GM19025 (cell line): ENCODE data around the gene HAUS5.
"Not testable (repeated sequence)": the region's sequence is repeated elsewhere in the genome, so short reads cannot be mapped to it uniquely, and the experiment has no call there.

Source experiments
- ATAC-seq: cut with Tn5 transposase; IDR thresholded peaks from one replicate; pipeline ENCODE4 v1.9.1; 2021; ENCODE audit warnings: mild to moderate bottlenecking, low read depth, moderate library complexity; ENCODE audit not compliant: unreplicated experiment

The HAUS5 gene

DNA sequence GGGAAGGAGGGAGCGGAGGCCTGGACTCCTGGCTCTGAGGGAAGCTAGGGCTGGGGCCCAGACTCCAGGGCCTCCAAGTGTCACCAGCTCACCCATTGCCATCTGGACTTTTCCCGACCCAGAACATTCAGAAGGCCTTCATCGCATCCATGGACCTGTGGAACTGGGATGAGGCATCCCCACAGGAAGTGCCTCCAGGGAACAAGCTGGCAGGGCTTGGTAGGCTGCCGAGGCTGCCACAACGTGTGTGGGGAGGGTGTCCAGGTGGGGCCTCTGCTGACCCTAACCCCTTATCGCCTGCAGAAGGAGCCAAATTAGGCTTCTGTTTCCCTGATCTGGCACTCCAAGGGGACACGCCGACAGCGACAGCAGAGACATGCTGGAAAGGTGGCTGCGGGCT, 29.8 kb downstream of the HAUS5 start:
- no peak for ATAC-seq

- no peak for ATAC-seq
Observed at GRCh38 chr19:35642798-35643254, 30.3 kb downstream of the HAUS5 start.

DNA sequence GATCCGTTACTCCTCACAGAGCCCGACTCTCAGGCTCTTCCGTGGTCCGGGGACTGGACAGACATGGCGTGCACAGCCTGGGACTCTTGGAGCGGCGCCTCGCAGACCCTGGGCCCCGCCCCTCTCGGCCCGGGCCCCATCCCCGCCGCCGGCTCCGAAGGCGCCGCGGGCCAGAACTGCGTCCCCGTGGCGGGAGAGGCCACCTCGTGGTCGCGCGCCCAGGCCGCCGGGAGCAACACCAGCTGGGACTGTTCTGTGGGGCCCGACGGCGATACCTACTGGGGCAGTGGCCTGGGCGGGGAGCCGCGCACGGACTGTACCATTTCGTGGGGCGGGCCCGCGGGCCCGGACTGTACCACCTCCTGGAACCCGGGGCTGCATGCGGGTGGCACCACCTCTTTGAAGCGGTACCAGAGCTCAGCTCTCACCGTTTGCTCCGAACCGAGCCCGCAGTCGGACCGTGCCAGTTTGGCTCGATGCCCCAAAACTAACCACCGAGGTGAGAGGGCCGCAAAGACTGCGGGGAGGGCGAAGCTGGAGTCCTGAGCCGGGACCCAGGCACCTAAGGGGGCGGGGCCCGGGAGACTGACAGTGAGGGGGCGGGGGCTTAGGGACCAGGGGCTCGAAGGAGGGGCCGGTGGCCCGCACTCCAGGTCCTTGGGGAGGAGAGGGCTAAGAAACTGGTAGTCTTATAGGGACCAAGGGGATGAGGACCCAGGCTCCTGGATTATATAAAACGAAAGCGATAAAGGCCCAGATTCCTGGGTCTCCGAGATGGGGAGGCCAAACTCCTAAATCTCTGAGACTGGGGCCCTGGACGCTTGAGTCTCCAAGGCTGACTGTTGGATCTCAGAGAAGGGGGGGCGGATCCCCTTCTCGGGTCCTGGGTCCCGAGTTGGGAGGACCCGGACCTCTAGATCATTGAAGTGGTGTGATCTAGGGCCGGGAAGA, 31.0 kb downstream of the HAUS5 start:
- peak; percentile 35 for ATAC-seq

DNA sequence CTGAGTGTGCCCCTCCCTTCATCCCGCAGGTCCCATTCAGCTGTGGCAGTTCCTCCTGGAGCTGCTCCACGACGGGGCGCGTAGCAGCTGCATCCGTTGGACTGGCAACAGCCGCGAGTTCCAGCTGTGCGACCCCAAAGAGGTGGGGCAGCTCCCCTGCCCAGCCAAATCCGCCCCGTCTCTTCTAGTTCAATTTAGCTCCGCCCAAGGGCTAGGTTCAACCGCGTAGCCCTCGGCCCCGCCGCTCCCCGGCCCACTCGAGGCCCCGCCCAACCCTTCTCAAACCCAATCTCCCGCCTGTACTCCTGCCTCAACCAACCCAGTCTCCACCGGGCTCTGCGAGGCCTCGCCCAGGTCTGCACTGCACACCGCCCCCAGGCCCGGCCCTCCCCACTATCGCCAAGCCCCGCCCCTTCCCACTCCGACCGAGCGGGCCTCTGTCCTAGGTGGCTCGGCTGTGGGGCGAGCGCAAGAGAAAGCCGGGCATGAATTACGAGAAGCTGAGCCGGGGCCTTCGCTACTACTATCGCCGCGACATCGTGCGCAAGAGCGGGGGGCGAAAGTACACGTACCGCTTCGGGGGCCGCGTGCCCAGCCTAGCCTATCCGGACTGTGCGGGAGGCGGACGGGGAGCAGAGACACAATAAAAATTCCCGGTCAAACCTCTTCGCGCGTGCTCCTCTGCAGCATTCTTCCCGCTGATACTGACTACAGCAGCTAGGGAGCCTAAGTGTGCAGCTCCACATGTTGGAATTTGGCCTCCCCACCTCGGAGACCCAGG, 31.9 kb downstream of the HAUS5 start:
- ATAC-seq: peak; percentile 73

GRCh38 chr19:35644987-35645679, 32.6 kb downstream of the HAUS5 start:
- no peak for ATAC-seq

GRCh38 chr19:35645680-35646511, 33.4 kb downstream of the HAUS5 start:
- ATAC-seq: no peak

DNA sequence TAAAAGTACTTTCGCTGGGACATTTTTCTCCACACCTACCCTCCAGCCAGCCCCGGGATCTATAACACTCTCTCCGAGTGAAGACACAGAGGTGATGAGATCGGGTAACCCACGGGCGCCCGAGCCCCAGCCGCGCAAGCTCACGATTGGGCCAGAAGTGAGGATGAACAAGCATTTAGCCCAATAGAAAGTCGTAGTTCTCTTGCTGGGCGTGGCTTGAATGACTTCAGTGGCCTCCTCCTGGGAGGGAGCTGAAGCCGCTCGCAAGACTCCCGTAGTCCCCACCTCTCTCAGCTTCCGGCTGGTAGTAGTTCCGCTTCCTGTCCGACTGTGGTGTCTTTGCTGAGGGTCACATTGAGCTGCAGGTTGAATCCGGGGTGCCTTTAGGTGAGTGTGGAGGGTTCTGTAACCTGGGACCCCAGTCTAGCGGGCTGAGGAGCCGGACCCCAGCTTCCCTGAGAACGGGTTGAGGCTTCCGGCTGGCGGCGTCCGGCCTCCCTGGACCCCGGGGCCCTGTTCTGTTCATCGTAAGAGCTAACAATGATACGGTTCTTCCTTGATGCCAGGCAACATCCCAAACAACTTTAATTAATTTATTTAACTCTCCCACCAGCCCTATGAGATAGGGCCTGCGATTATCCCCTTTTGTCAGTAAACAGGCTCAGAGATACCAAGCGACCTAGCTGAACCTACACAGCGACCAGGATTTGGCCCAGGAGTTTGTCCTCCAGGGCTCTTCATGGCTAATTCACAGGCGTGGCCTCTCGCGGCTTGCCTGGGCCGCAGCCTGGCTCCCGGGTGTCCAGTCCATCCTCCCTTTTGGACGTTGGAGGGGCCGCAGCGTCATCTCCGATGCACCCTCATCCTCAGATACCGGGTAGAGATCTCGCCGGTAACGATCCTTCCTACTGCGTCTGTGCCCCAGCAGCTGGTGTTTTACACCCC, 35.8 kb downstream of the HAUS5 start, which contains the start of gene COX6B1:
Gene COX6B1 (plus strand): TSS at position 307 of the 945 bp plus-strand sequence. CDS start 2,921 bp downstream, outside the sequence.
- ATAC-seq: peak; percentile 47

GRCh38 chr19:35650581-35650980, 38.0 kb downstream of the HAUS5 start:
- no peak for ATAC-seq

DNA sequence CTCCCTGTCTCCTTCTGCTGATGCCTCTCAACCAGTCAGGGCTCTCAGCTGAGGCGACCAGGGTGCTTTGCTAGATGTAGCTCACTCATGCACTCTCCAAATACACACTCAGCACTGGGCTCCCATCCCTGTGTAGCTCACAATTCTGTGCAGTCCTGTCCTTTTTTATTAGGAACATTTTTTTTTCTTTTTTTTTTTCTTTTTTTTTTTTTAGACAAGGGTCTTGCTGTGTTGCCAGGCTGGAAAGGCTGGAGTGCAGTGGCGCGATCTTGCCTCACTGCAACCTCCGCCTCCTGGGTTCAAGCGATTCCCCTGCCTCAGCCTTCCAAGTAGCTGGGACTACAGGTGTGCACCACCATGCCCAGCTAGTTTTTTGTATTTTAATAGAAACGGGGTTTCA, 42.3 kb downstream of the HAUS5 start:
- not testable (repeated sequence) for ATAC-seq

GRCh38 chr19:35655600-35655999, 43.1 kb downstream of the HAUS5 start:
- no peak for ATAC-seq

- no peak for ATAC-seq
Observed at GRCh38 chr19:35656700-35657099, 44.2 kb downstream of the HAUS5 start.

DNA sequence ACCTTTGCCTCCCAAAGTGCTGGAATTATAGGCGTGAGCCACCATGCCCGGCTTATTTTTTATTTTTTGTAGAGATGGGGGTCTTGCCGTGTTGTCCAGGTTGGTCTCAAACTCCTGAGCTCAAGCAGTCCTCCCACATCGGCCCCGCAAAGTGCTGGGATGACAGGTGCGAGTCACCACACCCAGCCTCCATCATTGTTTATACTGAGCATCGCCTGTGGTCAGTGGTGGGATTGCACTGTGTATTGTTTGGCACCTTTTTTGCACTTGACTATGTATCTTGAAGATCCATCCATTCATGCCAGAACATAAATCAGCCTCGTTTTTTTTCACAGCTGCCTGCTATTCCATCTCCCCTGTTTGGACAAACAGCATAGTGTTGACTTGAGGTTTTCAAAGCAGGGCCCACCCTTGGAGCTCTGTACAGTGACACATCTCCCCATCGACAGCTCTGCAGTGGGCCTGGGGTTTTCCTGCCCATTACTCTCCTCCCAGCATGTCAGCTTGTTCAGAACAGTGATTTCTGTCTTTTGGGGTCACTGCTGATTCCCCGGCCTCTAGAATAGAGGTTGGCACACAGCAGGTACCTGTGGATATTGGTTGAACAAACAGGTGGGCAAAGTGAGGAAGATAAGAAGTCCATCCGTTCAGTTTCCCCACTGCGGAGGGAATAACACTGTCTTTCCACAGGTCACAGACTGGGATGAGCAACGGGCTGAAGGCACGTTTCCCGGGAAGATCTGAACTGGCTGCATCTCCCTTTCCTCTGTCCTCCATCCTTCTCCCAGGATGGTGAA, 45.6 kb downstream of the HAUS5 start:
- no peak for ATAC-seq

DNA sequence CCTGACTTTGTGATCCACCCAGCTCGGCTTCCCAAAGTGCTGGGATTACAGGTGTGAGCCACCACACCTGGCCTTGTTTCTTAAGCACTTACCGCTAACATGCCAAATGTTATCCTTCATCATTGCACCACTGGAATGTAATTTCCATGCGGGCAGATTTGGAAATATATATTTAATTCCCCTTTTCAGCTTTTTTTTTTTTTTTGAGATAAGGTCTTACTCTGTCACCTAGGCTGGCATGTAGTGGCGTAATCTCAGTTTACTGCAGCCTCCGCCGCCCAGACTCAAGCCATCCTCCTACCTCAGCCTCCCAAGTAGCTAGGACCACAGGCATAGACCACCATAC, 49.4 kb downstream of the HAUS5 start:
- ATAC-seq: no peak

GRCh38 chr19:35663981-35664380, 51.4 kb downstream of the HAUS5 start:
- no peak for ATAC-seq

GRCh38 chr19:35665157-35665556, 52.6 kb downstream of the HAUS5 start:
- ATAC-seq: no peak

DNA sequence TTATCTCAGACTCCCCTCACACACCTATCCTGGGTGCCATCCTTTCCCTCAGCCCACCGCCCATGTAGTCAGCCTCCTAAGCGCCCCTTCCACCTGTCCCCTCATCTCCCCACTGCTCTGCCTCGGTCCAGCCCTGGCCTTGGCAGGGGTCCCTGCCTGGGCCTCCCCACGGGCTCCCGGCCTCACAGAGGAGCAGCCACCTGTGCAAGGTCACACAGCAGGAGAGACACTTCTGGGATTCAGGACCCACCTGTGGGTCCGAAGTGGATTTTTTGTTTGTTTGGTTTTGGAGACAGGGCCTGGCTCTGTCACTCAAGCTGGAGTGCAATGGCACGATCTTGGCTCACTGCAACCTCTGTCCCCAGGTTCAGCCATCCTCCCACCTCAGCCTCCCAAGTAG, 53.1 kb downstream of the HAUS5 start:
- no peak for ATAC-seq

- ATAC-seq: no peak
Observed at GRCh38 chr19:35666251-35666913, 53.8 kb downstream of the HAUS5 start, which contains the start of gene UPK1A. UPK1A (plus strand) TSS chr19:35666517; CDS start chr19:35666813, 296 bp downstream.
